CD4-positive, alpha-beta T cell treated with Interleukin-6 at 100 ng/mL for 8 hours (primary cell): Measurements from ENCODE around the gene F7.

Source experiments
- DNase-seq: peaks from one replicate; pipeline ENCODE4 v3.0.0-alpha.2; 2020; ENCODE audit warnings: mixed read lengths, low spot score

F7 gene

DNA sequence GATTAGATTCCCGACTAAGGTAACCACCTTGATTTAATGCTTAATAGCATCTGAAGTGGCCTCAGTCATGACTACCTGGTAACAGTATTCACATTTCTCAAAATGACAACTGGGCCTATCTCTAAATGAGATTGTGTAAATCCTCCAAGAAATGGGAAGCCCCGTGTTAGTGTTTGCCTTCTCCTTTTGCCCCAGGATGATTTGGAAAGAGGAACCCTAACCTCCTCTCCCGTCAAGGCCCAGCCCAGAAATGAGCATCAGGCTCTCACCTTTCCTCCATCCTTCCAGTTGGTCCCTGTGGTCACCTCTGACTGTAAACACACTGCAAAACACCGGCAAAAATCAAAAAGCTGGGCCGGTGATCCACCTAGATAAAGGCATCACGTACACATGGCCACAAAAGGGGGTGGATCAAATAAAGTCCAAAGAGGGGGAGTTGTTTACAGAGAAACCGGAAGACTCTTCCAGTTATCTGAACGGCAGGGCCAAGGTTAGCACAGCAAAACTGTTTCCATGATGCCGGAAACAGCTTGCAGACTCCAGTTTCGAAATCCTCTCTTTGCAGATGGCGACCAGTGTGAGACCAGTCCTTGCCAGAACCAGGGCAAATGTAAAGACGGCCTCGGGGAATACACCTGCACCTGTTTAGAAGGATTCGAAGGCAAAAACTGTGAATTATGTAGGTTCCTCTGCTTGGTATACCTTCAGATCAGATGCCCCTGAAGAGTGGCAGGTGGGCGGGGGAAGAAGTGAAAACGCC lies 33.4 kb downstream of the F7 start:
- no peak for DNase-seq

DNA sequence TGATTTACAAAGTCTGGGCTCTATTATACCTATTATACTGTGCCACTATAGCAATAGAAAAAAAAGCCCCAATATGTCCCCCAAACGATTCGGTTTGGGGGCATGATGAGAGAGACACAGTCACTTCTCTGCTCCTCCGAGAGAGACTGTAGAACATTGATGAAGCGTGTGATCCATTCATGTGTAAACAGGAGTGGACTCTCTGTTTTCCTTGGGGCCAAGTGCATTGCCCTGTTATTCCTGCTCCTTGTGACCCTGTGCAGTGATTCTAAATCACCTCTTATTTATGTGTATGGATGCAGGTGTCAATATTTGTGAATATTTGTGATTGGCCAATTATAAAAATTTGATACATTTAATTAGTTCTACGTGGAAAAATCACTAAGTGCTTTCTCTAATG lies 34.0 kb downstream of the F7 start:
- no peak for DNase-seq

DNA sequence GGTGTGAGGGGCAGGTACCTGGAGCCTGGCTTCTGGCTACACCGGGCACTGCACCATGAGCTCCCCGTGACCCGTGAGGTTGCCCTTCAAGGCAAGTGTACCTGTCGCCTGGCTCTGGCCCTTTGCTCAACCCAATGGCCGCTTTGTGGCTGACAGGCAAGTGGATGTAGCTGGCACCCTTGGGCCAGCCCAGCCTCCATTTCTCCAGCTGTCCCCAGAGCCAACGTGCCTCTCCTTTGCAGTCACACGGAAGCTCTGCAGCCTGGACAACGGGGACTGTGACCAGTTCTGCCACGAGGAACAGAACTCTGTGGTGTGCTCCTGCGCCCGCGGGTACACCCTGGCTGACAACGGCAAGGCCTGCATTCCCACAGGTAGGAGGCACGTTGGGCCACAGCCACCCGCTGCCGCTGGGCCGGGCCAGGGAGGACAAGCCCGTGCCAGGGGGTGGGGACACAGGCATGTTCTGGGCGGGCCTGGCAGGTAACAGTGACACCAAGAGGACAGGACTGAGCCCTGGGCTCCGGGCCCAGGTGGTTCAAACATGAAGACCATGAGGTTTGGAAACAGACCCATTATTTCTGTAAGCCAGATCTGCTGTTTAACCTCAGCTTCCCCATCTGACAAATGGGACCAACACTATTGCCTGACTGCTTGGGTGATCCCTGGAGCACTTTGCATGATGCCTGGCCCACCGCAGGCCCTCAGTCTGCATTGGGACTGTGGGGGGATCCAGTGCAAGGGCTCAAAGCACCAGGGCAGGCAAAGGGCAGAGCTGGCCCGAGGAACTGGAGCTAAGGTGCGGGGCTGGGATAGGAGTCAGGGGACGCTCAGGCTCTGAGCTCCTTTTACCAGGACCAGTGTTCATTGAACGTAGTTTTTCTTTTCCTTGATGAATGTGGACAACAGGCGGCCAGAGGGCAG lies 35.3 kb downstream of the F7 start:
- DNase-seq = no peak

DNA sequence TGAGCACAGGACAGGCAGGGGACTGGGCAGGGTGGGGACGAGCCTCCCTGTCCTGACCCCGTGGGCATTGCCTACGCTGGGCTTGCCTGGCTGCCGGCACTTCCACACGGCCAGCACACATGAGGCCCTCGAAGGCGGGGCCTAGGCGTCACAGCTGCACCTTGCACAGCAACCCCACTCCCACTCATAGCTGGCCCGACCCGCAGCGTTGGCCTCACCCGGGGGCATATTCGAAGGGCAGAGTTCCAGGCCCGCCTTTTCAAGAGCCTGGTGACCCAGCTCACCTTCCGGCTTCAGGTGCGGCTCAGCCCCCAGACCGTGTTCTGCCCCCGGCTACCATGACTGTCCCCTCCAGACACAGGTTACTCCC lies 36.0 kb downstream of the F7 start:
- DNase-seq = no peak

DNA sequence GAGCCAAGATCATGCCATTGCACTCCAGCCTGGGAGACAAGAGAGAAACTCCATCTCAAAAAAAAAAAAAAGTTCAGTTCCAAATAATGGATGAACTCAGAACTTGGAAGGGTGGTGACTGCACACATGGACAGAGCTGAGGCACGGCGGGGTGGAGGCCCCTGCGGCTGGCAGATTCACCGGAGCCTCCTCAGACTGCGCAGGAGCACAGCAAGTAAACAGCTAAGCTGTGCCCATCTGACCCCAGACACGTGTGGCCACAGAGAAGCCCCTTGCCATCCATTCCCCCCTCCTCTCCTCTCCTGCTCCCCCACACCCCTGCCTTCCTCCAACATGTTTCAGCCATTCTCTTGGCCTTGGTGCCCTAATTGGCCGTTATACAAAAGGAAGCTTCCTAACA lies 37.3 kb downstream of the F7 start:
- no peak for DNase-seq

DNA sequence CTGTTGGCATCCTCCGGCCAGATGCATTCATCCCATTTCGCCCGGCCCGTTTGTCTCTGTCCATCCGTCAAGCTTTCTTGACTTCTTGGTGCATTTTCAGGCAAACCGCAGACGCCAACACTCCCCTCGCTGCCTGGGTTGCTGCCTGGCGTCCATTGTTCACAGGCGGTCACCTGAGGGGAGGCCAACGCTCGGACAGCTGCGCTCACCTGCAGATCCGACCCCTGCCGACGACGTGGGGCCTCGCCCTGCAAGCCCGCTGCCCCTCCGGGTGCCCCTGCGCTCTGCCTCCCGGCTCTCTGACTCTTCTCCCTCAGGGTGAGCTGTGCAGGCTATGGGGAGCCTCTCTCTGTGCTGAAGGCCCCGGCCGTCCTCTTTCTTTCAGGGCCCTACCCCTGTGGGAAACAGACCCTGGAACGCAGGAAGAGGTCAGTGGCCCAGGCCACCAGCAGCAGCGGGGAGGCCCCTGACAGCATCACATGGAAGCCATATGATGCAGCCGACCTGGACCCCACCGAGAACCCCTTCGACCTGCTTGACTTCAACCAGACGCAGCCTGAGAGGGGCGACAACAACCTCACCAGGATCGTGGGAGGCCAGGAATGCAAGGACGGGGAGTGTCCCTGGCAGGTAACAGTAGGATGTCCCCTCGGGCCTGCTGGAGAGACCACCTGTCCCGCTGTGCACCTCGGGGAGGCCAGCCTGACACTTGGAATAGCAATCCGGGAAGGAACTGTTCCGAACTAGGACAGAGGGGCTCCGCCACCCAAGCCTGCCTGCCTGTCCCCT lies 38.1 kb downstream of the F7 start:
- no peak for DNase-seq

DNA sequence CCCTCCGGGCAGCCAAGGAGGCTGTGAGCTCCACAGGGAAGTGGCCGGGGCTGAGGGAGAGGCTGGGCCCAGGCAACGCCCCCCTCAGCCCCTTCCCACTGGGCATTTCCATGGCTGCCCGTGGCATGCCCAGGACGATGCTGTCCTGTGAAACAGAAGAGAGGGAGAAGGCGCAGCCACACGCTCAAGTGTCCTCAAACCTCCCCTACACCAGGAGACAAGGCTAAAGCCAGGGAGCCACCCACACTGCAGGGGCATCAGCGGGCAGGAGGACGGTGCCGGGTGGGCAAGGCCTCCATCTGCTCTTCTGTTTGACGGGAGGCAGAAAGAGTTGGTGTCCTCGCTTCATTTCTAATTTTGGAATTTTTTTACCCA lies 38.7 kb downstream of the F7 start:
- no peak for DNase-seq

DNA sequence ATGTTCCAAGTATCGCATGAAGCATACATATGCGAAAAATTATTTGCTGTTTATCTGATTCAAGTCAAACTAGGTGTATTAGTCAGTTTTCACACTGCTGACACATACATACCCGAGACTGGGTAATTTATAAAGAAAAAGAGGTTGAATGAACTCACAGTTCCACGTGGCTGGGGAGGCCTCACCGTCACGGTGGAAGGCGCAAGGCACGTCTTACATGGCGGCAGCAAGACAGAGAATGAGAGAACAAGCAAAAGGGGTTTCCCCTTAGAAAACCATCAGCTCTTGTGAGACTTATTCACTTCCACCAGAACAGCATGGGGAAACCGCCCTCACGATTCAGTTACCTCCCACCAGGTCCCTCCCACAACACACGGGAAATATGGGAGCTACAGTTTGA lies 39.9 kb downstream of the F7 start:
- no peak for DNase-seq

DNA sequence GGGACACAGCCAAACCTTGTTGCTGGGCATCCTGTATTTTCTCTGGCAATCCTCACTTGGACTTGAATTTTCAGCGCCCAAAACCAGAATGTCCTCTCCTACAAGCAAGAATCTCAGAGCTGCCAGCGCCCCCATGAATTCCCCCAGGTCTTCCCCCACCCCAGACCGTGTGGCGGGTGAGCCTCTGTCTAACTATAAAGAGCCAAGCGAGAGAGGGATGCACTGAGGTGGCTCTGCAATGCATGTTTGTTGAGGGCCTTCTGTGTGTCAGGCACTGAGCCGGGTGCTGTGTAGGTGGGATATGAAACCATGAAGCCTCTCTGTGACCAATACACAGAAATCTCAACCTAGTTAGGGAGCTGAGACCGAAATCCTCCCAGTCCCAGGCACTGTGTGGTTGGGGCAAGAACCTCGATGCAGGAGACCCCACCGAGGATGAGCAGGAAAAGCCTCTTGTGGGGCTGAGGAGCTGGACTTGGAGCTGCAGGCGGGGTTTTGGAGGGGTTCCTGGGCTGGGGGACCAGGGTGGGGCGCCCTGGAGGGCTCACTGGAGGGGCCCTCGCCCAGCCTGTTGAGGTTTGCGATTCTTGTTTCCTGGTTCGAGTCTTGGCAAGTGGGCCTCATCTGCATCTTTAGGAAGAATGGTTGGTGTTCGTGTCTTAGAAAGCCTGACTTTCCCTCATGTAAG lies 40.5 kb downstream of the F7 start:
- DNase-seq = no peak

DNA sequence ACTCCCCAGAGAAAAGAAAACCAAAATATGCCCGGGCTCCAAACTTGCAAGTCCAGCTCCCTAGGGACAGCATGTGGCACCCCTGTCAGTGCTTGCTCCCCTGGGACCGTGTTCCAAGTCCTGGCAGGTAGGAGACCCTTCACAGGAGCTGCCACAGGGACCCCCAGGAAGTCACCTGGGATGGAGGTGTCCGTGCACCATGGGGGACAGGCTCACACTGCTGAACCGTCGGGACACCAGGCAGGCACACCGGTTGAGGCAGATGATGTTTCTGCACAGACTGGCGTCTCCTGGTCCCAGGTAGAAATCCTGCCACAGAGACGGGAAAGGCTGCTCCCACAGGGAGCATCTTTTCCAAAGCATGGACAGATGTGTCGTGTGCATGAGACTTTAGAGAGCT lies 41.2 kb downstream of the F7 start:
- DNase-seq = no peak

DNA sequence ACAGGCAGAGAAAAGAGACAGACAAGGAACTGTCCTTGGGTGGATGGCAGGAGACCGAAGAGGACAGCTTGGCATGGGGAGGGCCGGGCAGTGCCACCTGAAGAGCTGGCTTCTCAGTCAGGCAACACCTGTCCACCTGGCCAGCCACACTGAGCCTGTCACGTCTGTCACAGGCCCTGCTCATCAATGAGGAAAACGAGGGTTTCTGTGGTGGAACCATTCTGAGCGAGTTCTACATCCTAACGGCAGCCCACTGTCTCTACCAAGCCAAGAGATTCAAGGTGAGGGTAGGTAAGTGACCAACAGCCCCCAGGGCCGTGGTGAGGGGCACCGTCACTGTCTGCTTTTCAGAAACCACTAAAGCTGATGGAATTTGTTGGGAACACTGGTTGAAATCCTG lies 41.6 kb downstream of the F7 start:
- DNase-seq = no peak

DNA sequence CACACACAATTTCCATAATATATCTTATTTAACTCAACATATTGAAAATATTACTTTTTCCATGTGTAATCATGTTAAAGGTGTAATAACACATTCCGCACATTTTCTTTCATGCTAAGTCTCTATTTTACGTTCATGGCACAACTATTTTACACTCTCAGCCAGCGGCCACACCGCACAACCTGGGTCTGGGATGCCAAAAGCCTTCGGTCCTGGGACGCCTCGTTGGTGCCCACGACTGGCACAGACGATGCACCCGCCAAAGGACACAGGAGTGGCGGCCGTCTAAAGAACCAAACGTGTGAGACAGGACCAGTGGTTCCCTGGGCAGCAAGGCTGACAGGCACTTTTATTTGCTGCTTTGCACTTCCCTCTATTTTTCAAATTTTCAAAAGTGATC lies 42.8 kb downstream of the F7 start:
- DNase-seq = no peak

DNA sequence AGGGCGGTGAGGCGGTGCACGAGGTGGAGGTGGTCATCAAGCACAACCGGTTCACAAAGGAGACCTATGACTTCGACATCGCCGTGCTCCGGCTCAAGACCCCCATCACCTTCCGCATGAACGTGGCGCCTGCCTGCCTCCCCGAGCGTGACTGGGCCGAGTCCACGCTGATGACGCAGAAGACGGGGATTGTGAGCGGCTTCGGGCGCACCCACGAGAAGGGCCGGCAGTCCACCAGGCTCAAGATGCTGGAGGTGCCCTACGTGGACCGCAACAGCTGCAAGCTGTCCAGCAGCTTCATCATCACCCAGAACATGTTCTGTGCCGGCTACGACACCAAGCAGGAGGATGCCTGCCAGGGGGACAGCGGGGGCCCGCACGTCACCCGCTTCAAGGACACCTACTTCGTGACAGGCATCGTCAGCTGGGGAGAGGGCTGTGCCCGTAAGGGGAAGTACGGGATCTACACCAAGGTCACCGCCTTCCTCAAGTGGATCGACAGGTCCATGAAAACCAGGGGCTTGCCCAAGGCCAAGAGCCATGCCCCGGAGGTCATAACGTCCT lies 43.4 kb downstream of the F7 start:
- DNase-seq = no peak

DNA sequence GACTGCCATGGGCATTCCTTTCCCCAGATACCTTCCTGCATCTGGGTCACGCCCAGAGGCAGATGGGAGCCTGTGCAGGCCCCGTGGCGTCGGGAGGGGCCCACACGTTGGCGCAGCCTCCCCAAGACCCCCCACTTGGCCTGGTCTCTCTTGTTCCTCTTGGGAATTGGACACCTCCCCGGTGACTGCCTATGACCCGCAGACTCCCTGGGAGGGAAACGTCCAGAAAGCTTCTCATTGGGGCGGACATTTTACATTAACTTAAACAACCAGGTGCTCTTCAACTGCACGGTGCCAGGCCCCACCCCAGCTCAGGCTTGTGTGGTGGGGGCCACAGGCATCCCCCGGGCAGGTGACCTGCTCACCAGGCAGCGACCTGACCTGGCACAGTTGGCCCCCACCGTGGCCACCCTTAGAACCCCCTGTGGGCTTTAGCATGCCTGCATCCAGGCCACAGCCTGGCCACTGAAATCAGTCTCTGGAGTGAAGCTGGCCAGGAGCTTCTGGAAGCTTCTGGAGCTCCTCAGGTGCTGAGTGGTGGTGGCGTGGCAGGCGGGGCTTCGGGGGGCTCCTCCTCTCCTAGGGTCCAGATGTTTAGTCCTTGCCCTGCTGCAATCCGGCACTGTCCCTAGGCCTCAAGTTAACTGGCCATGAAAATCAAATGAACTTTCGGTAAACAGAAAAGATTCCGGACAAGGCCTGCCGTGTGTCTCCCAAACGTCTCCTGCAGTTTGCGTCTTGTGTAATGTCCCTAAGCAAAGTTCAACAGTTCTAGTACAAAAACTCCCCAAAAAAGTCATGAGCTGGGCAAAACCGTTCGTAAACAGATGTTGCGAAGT lies 44.3 kb downstream of the F7 start:
- DNase-seq = no peak

DNA sequence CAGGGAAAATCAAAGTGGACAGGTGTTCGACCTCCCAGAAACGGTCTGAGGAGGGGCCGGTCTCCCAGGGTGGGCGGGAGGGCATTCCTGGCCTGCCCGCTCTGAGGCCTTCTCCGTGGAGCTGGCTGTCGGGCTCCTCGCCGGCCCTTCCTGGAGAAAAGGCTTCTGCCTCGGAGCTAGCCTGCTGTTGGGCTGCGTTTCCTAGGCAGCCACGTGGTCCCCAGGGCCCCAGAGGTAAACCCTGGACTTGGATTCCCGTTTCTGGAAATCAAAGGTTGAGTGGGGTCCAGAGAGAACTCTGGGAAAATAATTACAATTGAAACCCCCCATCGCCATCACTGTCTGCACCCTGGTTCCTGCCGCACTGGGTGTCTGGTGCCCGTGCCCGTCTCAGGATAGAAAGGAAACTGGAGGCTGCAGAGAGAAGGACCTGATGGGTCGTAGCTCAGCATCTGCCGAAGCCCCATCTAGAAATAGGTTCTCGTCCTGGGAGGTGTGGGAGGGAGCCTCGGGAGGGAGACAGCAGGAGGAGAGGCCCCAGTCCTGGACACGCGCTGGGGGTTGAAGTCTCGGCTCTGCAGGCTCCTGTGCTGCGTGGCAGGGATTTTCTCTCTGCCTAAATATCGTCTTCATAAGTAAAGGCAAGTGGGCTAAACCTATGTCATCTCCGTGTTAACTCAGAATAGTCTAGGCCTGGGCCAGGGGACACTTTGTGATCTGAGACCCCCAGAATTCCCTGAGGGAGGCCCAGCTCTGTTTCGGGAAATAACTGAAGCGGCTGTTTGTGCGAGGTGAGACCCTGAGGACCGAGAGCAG lies 45.2 kb downstream of the F7 start:
- DNase-seq = no peak

DNA sequence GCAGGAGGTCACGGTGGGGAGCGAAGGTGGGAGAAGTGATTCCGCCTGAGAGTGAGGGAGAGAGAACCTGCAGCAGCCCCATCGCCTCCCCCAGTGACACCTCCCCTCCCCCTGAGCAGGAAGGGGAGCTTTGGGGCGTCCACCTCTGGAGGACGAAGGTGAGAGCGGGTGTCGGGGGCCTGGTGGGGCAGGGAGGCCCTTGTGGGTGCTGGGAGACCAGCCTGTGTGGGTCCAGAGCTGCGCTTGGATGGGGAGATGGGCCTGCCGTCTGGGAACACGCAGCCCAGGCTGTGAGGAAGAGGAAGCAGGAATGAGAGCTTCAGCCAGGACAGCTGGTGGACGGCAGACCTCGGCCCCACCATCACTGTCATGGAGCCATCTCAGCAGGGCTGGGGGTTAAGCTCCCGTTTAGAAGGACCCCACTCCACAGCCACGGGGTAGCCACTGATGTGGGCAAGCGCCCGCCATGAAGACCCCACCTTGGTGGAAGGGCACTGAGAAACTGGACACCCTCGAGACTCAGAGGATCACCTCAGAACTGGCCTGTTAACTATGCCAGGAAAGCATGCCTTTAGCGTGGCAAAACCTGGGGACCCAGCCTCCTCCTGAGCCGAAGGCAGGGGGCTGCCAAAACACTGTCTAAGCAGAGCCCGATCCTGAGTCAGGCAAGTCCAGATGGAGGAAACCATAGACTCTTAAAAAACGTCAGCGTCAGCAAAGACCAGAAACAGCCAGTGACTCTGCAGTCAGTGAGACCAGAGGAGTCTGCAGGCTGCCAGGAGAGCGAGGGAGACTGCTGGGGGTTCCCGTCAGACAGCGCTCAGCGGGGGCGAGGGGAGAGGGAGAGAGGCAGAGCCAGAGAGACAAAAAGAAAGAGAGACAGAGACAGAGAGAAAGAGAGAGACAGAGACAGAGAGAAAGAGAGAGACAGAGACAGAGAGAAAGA lies 46.4 kb downstream of the F7 start:
- no peak for DNase-seq

DNA sequence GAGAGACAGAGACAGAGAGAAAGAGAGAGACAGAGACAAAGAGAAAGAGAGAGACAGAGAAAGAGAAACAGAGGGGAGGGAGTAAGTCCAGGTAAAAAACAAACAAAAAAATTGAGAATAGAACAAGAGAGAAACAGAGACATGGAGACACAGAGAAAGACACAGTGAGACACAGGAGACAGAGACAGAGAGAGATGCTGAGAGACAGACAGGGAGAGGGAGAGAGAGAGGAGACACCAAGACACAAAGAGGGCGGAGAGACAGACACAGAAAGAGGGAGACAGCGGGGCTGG lies 47.0 kb downstream of the F7 start:
- DNase-seq = no peak

DNA sequence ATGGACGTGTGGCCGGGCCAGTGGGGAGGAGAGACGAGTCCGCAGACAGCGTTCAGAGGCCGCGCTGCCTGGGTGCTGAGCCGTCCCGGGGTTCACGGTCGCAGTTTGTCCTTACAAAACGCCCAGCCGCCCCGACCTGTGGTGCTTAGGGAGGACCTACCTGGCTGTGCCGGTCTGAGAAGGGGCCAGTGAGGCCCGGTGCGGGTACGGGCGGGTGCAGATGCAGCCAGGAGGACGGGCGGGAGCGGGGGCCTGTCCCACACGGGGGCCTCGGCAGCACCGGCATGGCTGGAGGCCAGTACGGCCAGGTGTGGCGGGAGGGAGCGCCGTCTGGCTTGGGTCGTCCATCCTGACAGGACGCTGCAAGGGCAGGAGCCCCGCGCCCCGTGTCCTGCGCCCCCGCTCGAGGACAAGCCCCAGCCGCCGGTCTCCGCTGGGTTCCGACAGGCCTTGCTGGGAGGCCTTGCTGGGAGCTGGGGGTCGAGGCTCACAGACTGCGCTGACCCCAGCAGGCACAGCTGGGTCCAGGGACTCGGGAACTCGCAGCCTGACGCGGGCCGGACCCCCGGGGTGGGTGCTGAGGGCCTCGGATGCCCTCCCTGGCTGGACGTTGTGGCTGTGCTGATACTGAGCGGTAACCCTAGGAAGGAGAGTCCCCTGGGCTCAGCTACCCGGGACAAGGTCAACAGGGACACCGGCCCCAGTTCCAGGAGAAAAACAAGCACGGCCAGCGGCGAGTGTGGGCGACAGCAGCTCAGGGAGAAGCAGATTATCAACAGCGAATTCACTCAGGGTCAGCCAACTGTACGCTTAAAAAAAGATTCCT lies 47.6 kb downstream of the F7 start:
- no peak for DNase-seq
